Fibroblast of lung (primary cell): ENCODE measurements around the gene PPP1R12C.
A peak's percentile ranks its signal among the peaks of the same experiment; 100 is the strongest.

ENCODE experiments used
- CTCF ChIP-seq, 2 donors: IDR thresholded peaks in 1 of 2; conservative IDR thresholded peaks in 1 of 2; 1 replicate in 1 of 2; 2 replicates in 1 of 2; pipeline ENCODE4 v1.5.1; 2011 to 2012; ENCODE audit warnings: low read length in 2 of 2, control low read depth in 1 of 2, inconsistent platforms in 1 of 2, low read depth in 1 of 2, mild to moderate bottlenecking in 1 of 2
- EZH2 ChIP-seq: IDR thresholded peaks from 2 replicates; pipeline ENCODE4 v1.5.1; 2012; ENCODE audit warnings: low read length, control low read depth, mild to moderate bottlenecking; ENCODE audit errors: missing control alignments

- no peak for TF ChIP-seq CTCF (conservative IDR thresholded peaks at IDR 0.05 in 1 of 2, IDR thresholded peaks at IDR 0.05 in 1 of 2; ENCODE audit: low read depth in 1 of 2, low read length in 2 of 2)
- TF ChIP-seq EZH2, result peak; percentile 80
Measured at GRCh38 chr19:55068950-55069864, 48.2 kb downstream of the PPP1R12C start.
